Fibroblast of lung (primary cell): ENCODE data around the gene CRMP1.

Source experiments
- EZH2 ChIP-seq: IDR thresholded peaks from 2 replicates; pipeline ENCODE4 v1.5.1; 2012; ENCODE audit warnings: low read length, control low read depth, mild to moderate bottlenecking; ENCODE audit errors: missing control alignments
- TF ChIP-seq, protein P1 (sequence below), 2 donors: IDR thresholded peaks in 1 of 2; conservative IDR thresholded peaks in 1 of 2; 1 replicate in 1 of 2; 2 replicates in 1 of 2; pipeline ENCODE4 v1.5.1; 2011 to 2012; ENCODE audit warnings: low read length in 2 of 2, control low read depth in 1 of 2, inconsistent platforms in 1 of 2, low read depth in 1 of 2, mild to moderate bottlenecking in 1 of 2

DNA sequence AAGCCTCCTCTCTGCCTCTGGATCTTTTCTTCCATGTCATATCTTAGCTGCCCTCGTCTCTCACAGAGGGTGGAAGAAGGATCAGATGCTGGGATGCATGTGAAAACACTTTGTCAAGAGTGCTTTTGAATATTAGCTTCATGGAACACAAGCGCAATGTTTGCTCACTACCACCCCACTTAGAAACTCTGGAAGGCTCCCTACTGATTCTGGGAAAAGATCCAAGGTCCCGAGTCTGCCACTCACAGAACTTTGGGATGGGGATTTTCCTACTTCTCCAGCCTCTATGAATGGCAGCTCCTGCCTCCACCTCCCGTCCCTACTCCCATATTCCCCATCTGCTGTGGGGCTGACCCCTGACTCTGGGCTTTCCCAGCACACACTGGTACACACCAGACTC, 40.2 kb upstream of the CRMP1 start:
- TF ChIP-seq EZH2 = no peak
- TF ChIP-seq, protein P1, sequence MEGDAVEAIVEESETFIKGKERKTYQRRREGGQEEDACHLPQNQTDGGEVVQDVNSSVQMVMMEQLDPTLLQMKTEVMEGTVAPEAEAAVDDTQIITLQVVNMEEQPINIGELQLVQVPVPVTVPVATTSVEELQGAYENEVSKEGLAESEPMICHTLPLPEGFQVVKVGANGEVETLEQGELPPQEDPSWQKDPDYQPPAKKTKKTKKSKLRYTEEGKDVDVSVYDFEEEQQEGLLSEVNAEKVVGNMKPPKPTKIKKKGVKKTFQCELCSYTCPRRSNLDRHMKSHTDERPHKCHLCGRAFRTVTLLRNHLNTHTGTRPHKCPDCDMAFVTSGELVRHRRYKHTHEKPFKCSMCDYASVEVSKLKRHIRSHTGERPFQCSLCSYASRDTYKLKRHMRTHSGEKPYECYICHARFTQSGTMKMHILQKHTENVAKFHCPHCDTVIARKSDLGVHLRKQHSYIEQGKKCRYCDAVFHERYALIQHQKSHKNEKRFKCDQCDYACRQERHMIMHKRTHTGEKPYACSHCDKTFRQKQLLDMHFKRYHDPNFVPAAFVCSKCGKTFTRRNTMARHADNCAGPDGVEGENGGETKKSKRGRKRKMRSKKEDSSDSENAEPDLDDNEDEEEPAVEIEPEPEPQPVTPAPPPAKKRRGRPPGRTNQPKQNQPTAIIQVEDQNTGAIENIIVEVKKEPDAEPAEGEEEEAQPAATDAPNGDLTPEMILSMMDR (conservative IDR thresholded peaks at IDR 0.05 in 1 of 2, IDR thresholded peaks at IDR 0.05 in 1 of 2; ENCODE audit: low read depth in 1 of 2, low read length in 2 of 2) = no peak
